ENCODE data around the gene TOB1.
"Not testable (repeated sequence)": the region's sequence is repeated elsewhere in the genome, so short reads cannot be mapped to it uniquely, and the experiment has no call there.

TOB1 gene

GRCh38 chr17:50898369-50899004 lies 32.3 kb upstream of the TOB1 start:
- no peak for DNase-seq

GRCh38 chr17:50894513-50894912 lies 28.4 kb upstream of the TOB1 start:
- not testable (repeated sequence) for DNase-seq

- DNase-seq: no peak
These were observed 27.2 kb upstream of the TOB1 start for GRCh38 chr17:50893183-50893993.

- no peak for DNase-seq
These were observed 26.1 kb upstream of the TOB1 start for GRCh38 chr17:50892101-50892776.

GRCh38 chr17:50891577-50891989 lies 25.4 kb upstream of the TOB1 start:
- no peak for DNase-seq

- DNase-seq: no peak
These were observed 24.7 kb upstream of the TOB1 start for GRCh38 chr17:50890675-50891516.

GRCh38 chr17:50889528-50890118 lies 23.5 kb upstream of the TOB1 start:
- DNase-seq: no peak

GRCh38 chr17:50887705-50888245 lies 21.6 kb upstream of the TOB1 start:
- no peak for DNase-seq

- no peak for DNase-seq
These were observed 18.5 kb upstream of the TOB1 start for GRCh38 chr17:50884439-50885311.

GRCh38 chr17:50883850-50884438 lies 17.8 kb upstream of the TOB1 start:
- DNase-seq: no peak

GRCh38 chr17:50882851-50883250 lies 16.7 kb upstream of the TOB1 start:
- DNase-seq: no peak

GRCh38 chr17:50881182-50881581 lies 15.0 kb upstream of the TOB1 start:
- DNase-seq: no peak

GRCh38 chr17:50879086-50879485 lies 12.9 kb upstream of the TOB1 start:
- no peak for DNase-seq

- no peak for DNase-seq
These were observed 11.7 kb upstream of the TOB1 start for GRCh38 chr17:50877838-50878237.

GRCh38 chr17:50877042-50877441 lies 10.9 kb upstream of the TOB1 start:
- DNase-seq: not testable (repeated sequence)

GRCh38 chr17:50875074-50875473 lies 8.9 kb upstream of the TOB1 start:
- DNase-seq: no peak

GRCh38 chr17:50872710-50873424 lies 6.7 kb upstream of the TOB1 start:
- DNase-seq: no peak

- no peak for DNase-seq
These were observed 5.7 kb upstream of the TOB1 start for GRCh38 chr17:50871898-50872297.

- no peak for DNase-seq
These were observed 5.2 kb upstream of the TOB1 start for GRCh38 chr17:50871364-50871763.

- DNase-seq: no peak
These were observed 2.4 kb upstream of the TOB1 start for GRCh38 chr17:50868602-50869001.

All from NCI-H2227 treated with DMSO at 0.1 percent for 48 hours (cell line).